Activated T-helper 1 cell treated with anti-CD3 and anti-CD28 coated beads, Interleukin-12 subunit alpha, Interleukin-12 subunit beta, Interleukin-2, Interleukin-4 antibody, amounts not matched to agents 30 ng/mL and 10 ng/mL and 1 ng/mL, durations not matched to agents 14 hours and 24 hours and 36 hours (primary cell): ENCODE results near the gene SNHG17. TPM values are rescaled to one million over a fixed set of nuclear protein-coding genes. Genes with fewer than 3 reads are reported as not detected.

Source experiments
- DNase-seq: peaks from one replicate; pipeline ENCODE4 v3.0.0; 2021; ENCODE audit warnings: low spot score
- H3K27ac Mint-ChIP-seq: one replicate; pipeline ENCODE4 v1.8.0; 2021; ENCODE audit warnings: mild to moderate bottlenecking, mixed read lengths
- H3K27me3 Mint-ChIP-seq: one replicate; pipeline ENCODE4 v1.8.0; 2022; ENCODE audit warnings: mild to moderate bottlenecking, moderate library complexity, mixed read lengths; ENCODE audit not compliant: insufficient read depth
- H3K36me3 Mint-ChIP-seq: one replicate; pipeline ENCODE4 v1.8.0; 2021; ENCODE audit warnings: low read depth, mixed read lengths
- H3K4me1 Mint-ChIP-seq: one replicate; pipeline ENCODE4 v1.8.0; 2021; ENCODE audit warnings: low read depth, mixed read lengths
- H3K4me3 Mint-ChIP-seq: one replicate; pipeline ENCODE4 v1.8.0; 2021; ENCODE audit warnings: mild to moderate bottlenecking, moderate library complexity, mixed read lengths
- H3K9me3 Mint-ChIP-seq: one replicate; pipeline ENCODE4 v1.8.0; 2021; ENCODE audit warnings: mixed read lengths
- intact Hi-C: fragments of 100-400 bp; cut with micrococcal nuclease; formaldehyde crosslinking; loops from one replicate; pipeline ENCODE4 v1.15.1; 2024
- total RNA-seq: library from RNA; stranded (reverse); gene quantifications from 2 replicates; pipeline ENCODE4 v1.2.3, GENCODE V29; 2022

The SNHG17 gene
- total RNA-seq, 1 donor from 2014 or later, result 89.8 TPM

GRCh38 chr20:38460040-38460623 is 25.0 kb upstream of the SNHG17 start:
- H3K4me1 Mint-ChIP-seq, result no peaks in the 10 kb centered on the region
- intact Hi-C loops, result no loop called here
- H3K27ac Mint-ChIP-seq, result no peak overlapping the region
- H3K4me3 Mint-ChIP-seq, result no peak overlapping the region
- no peaks in the 10 kb centered on the region for H3K9me3 Mint-ChIP-seq
- DNase-seq, result no peak
- peaks cover 7% of the 10 kb centered on the region for H3K27me3 Mint-ChIP-seq
- H3K36me3 Mint-ChIP-seq, result no peaks in the 10 kb centered on the region

GRCh38 chr20:38458314-38458713 is 23.2 kb upstream of the SNHG17 start:
- Mint-ChIP-seq H3K36me3 (no peaks in the 10 kb centered on the region), H3K4me3 (no peak overlapping the region), H3K27ac (no peak overlapping the region), H3K4me1 (no peaks in the 10 kb centered on the region), H3K27me3 (peaks cover 7% of the 10 kb centered on the region), H3K9me3 (no peaks in the 10 kb centered on the region)
- intact Hi-C loops, result no loop called here
- no peak for DNase-seq

- no peak for DNase-seq
- Mint-ChIP-seq H3K4me3 (no peak overlapping the region), H3K27me3 (peaks cover 5% of the 10 kb centered on the region), H3K4me1 (peaks cover 9% of the 10 kb centered on the region), H3K9me3 (no peaks in the 10 kb centered on the region), H3K27ac (no peak overlapping the region), H3K36me3 (peaks cover 6% of the 10 kb centered on the region)
- intact Hi-C loops, result no loop called here
These were observed 19.7 kb upstream of the SNHG17 start for GRCh38 chr20:38454556-38455473.

- Mint-ChIP-seq H3K4me3 (no peak overlapping the region), H3K27ac (no peak overlapping the region), H3K4me1 (peaks cover 16% of the 10 kb centered on the region), H3K27me3 (peaks cover 2% of the 10 kb centered on the region), H3K9me3 (no peaks in the 10 kb centered on the region), H3K36me3 (peaks cover 11% of the 10 kb centered on the region)
- intact Hi-C loops, result no loop called here
- no peak for DNase-seq
These were observed 18.8 kb upstream of the SNHG17 start for GRCh38 chr20:38453941-38454340.

GRCh38 chr20:38452880-38453624 is 17.9 kb upstream of the SNHG17 start:
- peaks cover 11% of the 10 kb centered on the region for H3K36me3 Mint-ChIP-seq
- H3K4me3 Mint-ChIP-seq, result no peak overlapping the region
- intact Hi-C loops, result no loop called here
- peaks cover 2% of the 10 kb centered on the region for H3K27me3 Mint-ChIP-seq
- H3K27ac Mint-ChIP-seq, result no peak overlapping the region
- no peaks in the 10 kb centered on the region for H3K9me3 Mint-ChIP-seq
- DNase-seq, result no peak
- H3K4me1 Mint-ChIP-seq, result peaks cover 21% of the 10 kb centered on the region

- Mint-ChIP-seq H3K4me1 (peaks cover 38% of the 10 kb centered on the region), H3K27ac (peak overlapping the region; percentile 8), H3K36me3 (peaks cover 13% of the 10 kb centered on the region), H3K4me3 (no peak overlapping the region), H3K9me3 (no peaks in the 10 kb centered on the region), H3K27me3 (no peaks in the 10 kb centered on the region)
- DNase-seq, result no peak
- intact Hi-C loops, result no loop called here
These were observed 15.4 kb upstream of the SNHG17 start for GRCh38 chr20:38450412-38450975.

GRCh38 chr20:38449046-38449445 is 13.9 kb upstream of the SNHG17 start:
- Mint-ChIP-seq H3K27ac (no peak overlapping the region), H3K9me3 (no peaks in the 10 kb centered on the region), H3K36me3 (peaks cover 13% of the 10 kb centered on the region), H3K4me1 (peaks cover 38% of the 10 kb centered on the region), H3K4me3 (no peak overlapping the region), H3K27me3 (no peaks in the 10 kb centered on the region)
- intact Hi-C loops, result no loop called here
- DNase-seq, result no peak

GRCh38 chr20:38447931-38448675 is 13.0 kb upstream of the SNHG17 start:
- Mint-ChIP-seq H3K27me3 (no peaks in the 10 kb centered on the region), H3K27ac (peak overlapping the region; percentile 74), H3K9me3 (no peaks in the 10 kb centered on the region), H3K36me3 (peaks cover 13% of the 10 kb centered on the region), H3K4me3 (peak overlapping the region; percentile 84), H3K4me1 (peaks cover 38% of the 10 kb centered on the region)
- intact Hi-C loops, result no loop called here
- no peak for DNase-seq

- intact Hi-C loops, result no loop called here
- no peak for DNase-seq
- Mint-ChIP-seq H3K27me3 (peaks cover 2% of the 10 kb centered on the region), H3K9me3 (no peaks in the 10 kb centered on the region), H3K4me1 (peaks cover 38% of the 10 kb centered on the region), H3K27ac (peak overlapping the region; percentile 29), H3K36me3 (peaks cover 13% of the 10 kb centered on the region), H3K4me3 (peak overlapping the region; percentile 84)
These were observed 12.1 kb upstream of the SNHG17 start for GRCh38 chr20:38447251-38447661.

GRCh38 chr20:38446441-38447209 is 11.5 kb upstream of the SNHG17 start:
- Mint-ChIP-seq H3K36me3 (peaks cover 13% of the 10 kb centered on the region), H3K9me3 (no peaks in the 10 kb centered on the region), H3K4me3 (peak overlapping the region; percentile 84), H3K4me1 (peaks cover 38% of the 10 kb centered on the region), H3K27ac (peak overlapping the region; percentile 80), H3K27me3 (peaks cover 8% of the 10 kb centered on the region)
- peak; percentile 88 for DNase-seq
- intact Hi-C loops, result loop anchor here (1.0 kb wide), 2 partner anchors 11 to 26 kb away; partner anchors contain the start of genes RALGAPB and SNHG17

GRCh38 chr20:38445901-38446425 is 10.8 kb upstream of the SNHG17 start:
- no peak for DNase-seq
- peak overlapping the region; percentile 84 for H3K4me3 Mint-ChIP-seq
- no peaks in the 10 kb centered on the region for H3K9me3 Mint-ChIP-seq
- peaks cover 10% of the 10 kb centered on the region for H3K27me3 Mint-ChIP-seq
- H3K27ac Mint-ChIP-seq, result peak overlapping the region; percentile 80
- intact Hi-C loops, result loop anchor here (1.0 kb wide), 2 partner anchors 11 to 26 kb away; partner anchors contain the start of genes RALGAPB and SNHG17
- H3K4me1 Mint-ChIP-seq, result peaks cover 38% of the 10 kb centered on the region
- peaks cover 13% of the 10 kb centered on the region for H3K36me3 Mint-ChIP-seq
